OCI-LY1 (cell line): Measurements from ENCODE around the gene TIMM50.

Experiments
- H2AFZ ChIP-seq: fragments of 200-600 bp; sonication (generic), shearing (Covaris generic); 2 replicates; pipeline ENCODE4 v1.6.0; 2014; ENCODE audit warnings: antibody characterized with exemption, mild to moderate bottlenecking, low read length
- H3F3A ChIP-seq: fragments of 200-600 bp; sonication (generic), shearing (Covaris generic); 2 replicates; pipeline ENCODE4 v1.6.0; 2014; ENCODE audit warnings: mild to moderate bottlenecking, antibody characterized with exemption, low read length, moderate library complexity; ENCODE audit not compliant: insufficient read depth
- H3K27ac ChIP-seq: fragments of 200-600 bp; sonication (generic); 2 replicates; pipeline ENCODE4 v1.5.1; 2014; ENCODE audit warnings: low read length, mixed run types, mild to moderate bottlenecking, low read depth; ENCODE audit not compliant: poor library complexity, severe bottlenecking
- H3K27me3 ChIP-seq: fragments of 200-600 bp; sonication (generic); 2 replicates; pipeline ENCODE4 v1.6.0; 2014; ENCODE audit warnings: antibody characterized with exemption, mild to moderate bottlenecking, low read length, moderate library complexity; ENCODE audit not compliant: insufficient read depth
- H3K36me3 ChIP-seq: fragments of 200-600 bp; sonication (generic); 2 replicates; pipeline ENCODE4 v1.6.1; 2014; ENCODE audit warnings: mild to moderate bottlenecking, antibody characterized with exemption, low read length, moderate library complexity, mixed read lengths; ENCODE audit not compliant: insufficient read depth
- H3K4me1 ChIP-seq: fragments of 200-600 bp; sonication (generic); 2 replicates; pipeline ENCODE4 v1.5.1; 2014; ENCODE audit warnings: mild to moderate bottlenecking, low read length, moderate library complexity; ENCODE audit not compliant: insufficient read depth, severe bottlenecking
- H3K4me2 ChIP-seq: fragments of 200-600 bp; sonication (generic), shearing (Covaris generic); 2 replicates; pipeline ENCODE4 v1.6.1; 2014; ENCODE audit warnings: low read length
- H3K4me3 ChIP-seq: fragments of 200-600 bp; sonication (generic); 2 replicates; pipeline ENCODE4 v1.5.1; 2014; ENCODE audit warnings: low read length, low read depth, mild to moderate bottlenecking, mixed read lengths; ENCODE audit not compliant: poor library complexity, severe bottlenecking
- H3K79me2 ChIP-seq: fragments of 200-600 bp; shearing (Covaris generic); 2 replicates; pipeline ENCODE4 v1.6.1; 2016; ENCODE audit warnings: mixed run types, low read length, mixed read lengths; ENCODE audit not compliant: insufficient read depth
- H3K9ac ChIP-seq: fragments of 200-600 bp; sonication (generic), shearing (Covaris generic); 2 replicates; pipeline ENCODE4 v1.6.1; 2014; ENCODE audit warnings: mild to moderate bottlenecking, low read length, mixed read lengths
- H3K9me2 ChIP-seq: fragments of 200-600 bp; sonication (generic), shearing (Covaris generic); 2 replicates; pipeline ENCODE4 v1.6.1; 2014; ENCODE audit warnings: low read depth, mild to moderate bottlenecking, low read length, mixed read lengths
- H3K9me3 ChIP-seq: fragments of 200-600 bp; shearing (Covaris generic); 2 replicates; pipeline ENCODE4 v1.6.1; 2014; ENCODE audit warnings: low read length, mixed read lengths
- H4K20me1 ChIP-seq: fragments of 200-600 bp; sonication (generic), shearing (Covaris generic); 2 replicates; pipeline ENCODE4 v1.6.0; 2016; ENCODE audit warnings: mild to moderate bottlenecking, low read length; ENCODE audit not compliant: insufficient read depth
- EZH2 ChIP-seq: fragments of 200-600 bp; sonication (generic), shearing (Covaris generic); IDR thresholded peaks from 2 replicates; pipeline ENCODE4 v1.8.0; 2017; ENCODE audit warnings: borderline replicate concordance, mixed run types, mild to moderate bottlenecking, antibody characterized with exemption, low read length, moderate library complexity, mixed read lengths
- TF ChIP-seq, protein P1 (sequence below): fragments of 200-600 bp; sonication (generic), shearing (Covaris generic); IDR thresholded peaks from 2 replicates; pipeline ENCODE4 v1.5.1; 2017; ENCODE audit warnings: mild to moderate bottlenecking, antibody characterized with exemption, low read length, moderate library complexity, mixed read lengths

The TIMM50 gene

DNA sequence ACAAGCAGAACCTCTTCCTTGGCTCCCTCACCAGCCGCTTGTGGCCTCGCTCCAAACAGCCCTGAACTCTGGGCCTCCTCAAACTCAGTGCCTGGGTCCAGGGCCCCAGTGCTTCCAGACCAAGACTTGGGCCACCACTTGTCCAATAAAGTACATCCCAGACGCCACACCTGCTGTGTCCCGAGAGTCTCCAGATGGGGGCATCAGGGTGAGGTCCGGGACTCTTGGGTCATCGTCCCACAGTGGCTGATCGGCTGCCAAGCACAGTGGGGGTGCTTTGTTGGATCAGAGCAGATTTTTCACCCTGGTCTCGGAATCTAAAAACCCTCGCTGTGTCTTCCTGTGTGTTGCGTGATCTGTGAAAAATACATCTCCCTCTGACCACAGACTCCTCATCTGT, 9.1 kb downstream of the TIMM50 start:
- no peak overlapping the region for H3K9ac ChIP-seq
- no peaks in the 10 kb centered on the region for H3K4me1 ChIP-seq
- no peaks in the 10 kb centered on the region for H4K20me1 ChIP-seq
- H3K36me3 ChIP-seq, result peaks cover 61% of the 10 kb centered on the region
- H3F3A ChIP-seq, result no peaks in the 10 kb centered on the region
- no peak for TF ChIP-seq EZH2
- TF ChIP-seq, protein P1, sequence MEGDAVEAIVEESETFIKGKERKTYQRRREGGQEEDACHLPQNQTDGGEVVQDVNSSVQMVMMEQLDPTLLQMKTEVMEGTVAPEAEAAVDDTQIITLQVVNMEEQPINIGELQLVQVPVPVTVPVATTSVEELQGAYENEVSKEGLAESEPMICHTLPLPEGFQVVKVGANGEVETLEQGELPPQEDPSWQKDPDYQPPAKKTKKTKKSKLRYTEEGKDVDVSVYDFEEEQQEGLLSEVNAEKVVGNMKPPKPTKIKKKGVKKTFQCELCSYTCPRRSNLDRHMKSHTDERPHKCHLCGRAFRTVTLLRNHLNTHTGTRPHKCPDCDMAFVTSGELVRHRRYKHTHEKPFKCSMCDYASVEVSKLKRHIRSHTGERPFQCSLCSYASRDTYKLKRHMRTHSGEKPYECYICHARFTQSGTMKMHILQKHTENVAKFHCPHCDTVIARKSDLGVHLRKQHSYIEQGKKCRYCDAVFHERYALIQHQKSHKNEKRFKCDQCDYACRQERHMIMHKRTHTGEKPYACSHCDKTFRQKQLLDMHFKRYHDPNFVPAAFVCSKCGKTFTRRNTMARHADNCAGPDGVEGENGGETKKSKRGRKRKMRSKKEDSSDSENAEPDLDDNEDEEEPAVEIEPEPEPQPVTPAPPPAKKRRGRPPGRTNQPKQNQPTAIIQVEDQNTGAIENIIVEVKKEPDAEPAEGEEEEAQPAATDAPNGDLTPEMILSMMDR, result no peak
- H3K27me3 ChIP-seq, result no peaks in the 10 kb centered on the region
- H3K9me2 ChIP-seq, result no peaks in the 10 kb centered on the region
- no peak overlapping the region for H3K4me3 ChIP-seq
- H3K27ac ChIP-seq, result no peak overlapping the region
- no peak overlapping the region for H3K4me2 ChIP-seq
- no peaks in the 10 kb centered on the region for H3K9me3 ChIP-seq
- no peak overlapping the region for H2AFZ ChIP-seq
- H3K79me2 ChIP-seq, result no peaks in the 10 kb centered on the region

DNA sequence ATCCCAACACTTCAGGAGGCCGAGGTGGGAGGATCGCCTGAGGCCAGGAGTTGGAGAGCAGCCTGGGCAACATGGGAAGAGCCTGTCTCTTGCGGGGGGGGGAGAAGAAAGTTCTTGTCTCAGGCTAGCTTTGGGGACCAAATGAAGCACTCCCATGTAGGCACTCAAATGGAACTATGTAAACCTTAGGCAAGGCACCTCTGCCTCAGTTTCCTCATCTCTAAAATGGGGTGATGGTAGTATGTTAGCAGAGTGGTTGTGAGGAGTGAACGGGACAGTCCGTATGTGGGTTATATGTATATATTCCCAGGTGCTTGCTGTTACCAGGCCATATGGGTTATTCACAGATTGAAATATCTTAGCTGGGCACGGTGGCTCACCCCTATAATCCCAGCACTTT, 11.6 kb downstream of the TIMM50 start:
- no peak overlapping the region for H3K4me3 ChIP-seq
- no peak for TF ChIP-seq EZH2
- TF ChIP-seq, protein P1, result no peak
- no peaks in the 10 kb centered on the region for H3K27me3 ChIP-seq

DNA sequence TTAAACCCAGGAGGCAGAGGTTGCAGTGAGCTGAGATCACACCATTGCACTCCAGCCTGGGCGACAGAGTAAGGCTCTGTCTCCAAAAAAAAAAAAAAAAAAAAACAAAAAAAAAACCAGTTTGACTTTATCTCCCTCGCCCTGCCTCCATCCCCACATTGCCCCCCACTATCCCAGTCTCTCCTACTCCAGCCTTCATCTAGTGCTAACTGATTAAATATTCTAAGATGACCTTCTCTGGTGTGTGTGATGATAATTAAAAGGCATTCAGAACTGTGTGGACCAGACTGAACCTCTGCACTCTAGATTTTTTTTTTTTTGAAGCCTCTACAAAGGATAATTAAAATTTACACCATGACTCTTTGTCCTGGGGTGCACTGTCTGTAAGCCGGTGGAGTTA, 12.2 kb downstream of the TIMM50 start:
- H3K4me1 ChIP-seq, result peaks cover 6% of the 10 kb centered on the region
- no peak overlapping the region for H3K4me3 ChIP-seq
- H3F3A ChIP-seq, result no peaks in the 10 kb centered on the region
- no peak overlapping the region for H2AFZ ChIP-seq
- no peaks in the 10 kb centered on the region for H3K27me3 ChIP-seq
- no peaks in the 10 kb centered on the region for H3K9me2 ChIP-seq
- TF ChIP-seq, protein P1, result no peak
- TF ChIP-seq EZH2, result no peak
- H4K20me1 ChIP-seq, result no peaks in the 10 kb centered on the region
- H3K27ac ChIP-seq, result no peak overlapping the region
- no peak overlapping the region for H3K4me2 ChIP-seq
- H3K9me3 ChIP-seq, result no peaks in the 10 kb centered on the region
- H3K36me3 ChIP-seq, result peaks cover 38% of the 10 kb centered on the region
- H3K9ac ChIP-seq, result no peak overlapping the region
- H3K79me2 ChIP-seq, result no peaks in the 10 kb centered on the region

More for the DNA sequence above, 11.6 kb downstream of the TIMM50 start:
- Histone ChIP-seq H3K4me1 (peaks cover under 1% of the 10 kb centered on the region), H3K36me3 (peaks cover 38% of the 10 kb centered on the region), H2AFZ (no peak overlapping the region), H3K27ac (no peak overlapping the region), H4K20me1 (no peaks in the 10 kb centered on the region), H3K4me2 (no peak overlapping the region), H3K79me2 (no peaks in the 10 kb centered on the region), H3K9ac (no peak overlapping the region), H3K9me3 (no peaks in the 10 kb centered on the region), H3K9me2 (no peaks in the 10 kb centered on the region), H3F3A (no peaks in the 10 kb centered on the region)
